Neuronal stem cell (in vitro differentiated cells): ENCODE results near the gene IGSF10.

Experiments used
- DNase-seq: peaks from one replicate; pipeline ENCODE4 v3.0.0-alpha.2; 2013; ENCODE audit warnings: low spot score
- H2AFZ ChIP-seq: one replicate; pipeline ENCODE4 v1.6.1; 2013; ENCODE audit warnings: mild to moderate bottlenecking, low read length, inconsistent platforms
- H2AK5ac ChIP-seq: 2 replicates; pipeline ENCODE4 v1.6.1; 2013; ENCODE audit warnings: low read depth, mild to moderate bottlenecking, inconsistent platforms, low read length, moderate library complexity, mixed read lengths
- H2BK120ac ChIP-seq: 2 replicates; pipeline ENCODE4 v1.6.1; 2013; ENCODE audit warnings: low read depth, mild to moderate bottlenecking, inconsistent platforms, low read length, moderate library complexity, mixed read lengths
- H2BK12ac ChIP-seq: one replicate; pipeline ENCODE4 v1.6.1; 2013; ENCODE audit warnings: low read length, inconsistent platforms
- H2BK15ac ChIP-seq: 2 replicates; pipeline ENCODE4 v1.6.1; 2013; ENCODE audit warnings: mild to moderate bottlenecking, low read length, inconsistent platforms, mixed read lengths
- H2BK5ac ChIP-seq: one replicate; pipeline ENCODE4 v1.6.1; 2013; ENCODE audit warnings: inconsistent platforms, mild to moderate bottlenecking, low read length, moderate library complexity
- H3K14ac ChIP-seq: one replicate; pipeline ENCODE4 v1.6.1; 2013; ENCODE audit warnings: low read length, inconsistent platforms
- H3K18ac ChIP-seq: 2 replicates; pipeline ENCODE4 v1.6.1; 2013; ENCODE audit warnings: low read length, inconsistent platforms
- H3K23ac ChIP-seq: 2 replicates; pipeline ENCODE4 v1.6.1; 2013; ENCODE audit warnings: low read depth, mild to moderate bottlenecking, mixed read lengths, low read length, inconsistent platforms; ENCODE audit not compliant: poor library complexity
- H3K27ac ChIP-seq: replicated peaks from 3 replicates; pipeline ENCODE4 v1.5.1; 2013; ENCODE audit warnings: low read length, inconsistent platforms
- H3K27me3 ChIP-seq, 3 experiments: 2 replicates each; pipeline ENCODE4 v1.6.1; 2013; ENCODE audit warnings: low read length in 3 of 3, mild to moderate bottlenecking in 2 of 3, inconsistent platforms in 1 of 3, low read depth in 1 of 3, mixed read lengths in 1 of 3, moderate library complexity in 1 of 3; ENCODE audit not compliant: control insufficient read depth in 3 of 3, insufficient read depth in 3 of 3
- H3K36me3 ChIP-seq, 2 donors: replicated peaks in 1 of 2; 2 replicates each; pipeline ENCODE4 v1.6.1; 2013; ENCODE audit warnings: low read length in 2 of 2; ENCODE audit not compliant: control insufficient read depth in 2 of 2, insufficient read depth in 2 of 2
- H3K4ac ChIP-seq: 2 replicates; pipeline ENCODE4 v1.6.1; 2013; ENCODE audit warnings: inconsistent platforms, mild to moderate bottlenecking, low read length, moderate library complexity
- H3K4me1 ChIP-seq, 2 donors: 1 replicate in 1 of 2; 2 replicates in 1 of 2; pipeline ENCODE4 v1.6.1; 2013; ENCODE audit warnings: low read length in 2 of 2, low read depth in 1 of 2; ENCODE audit not compliant: control insufficient read depth in 2 of 2, insufficient read depth in 1 of 2
- H3K4me2 ChIP-seq: one replicate; pipeline ENCODE4 v1.6.1; 2013; ENCODE audit warnings: mild to moderate bottlenecking, low read length, inconsistent platforms; ENCODE audit not compliant: insufficient read depth, poor library complexity, severe bottlenecking
- H3K4me3 ChIP-seq, 2 donors: 2 replicates each; pipeline ENCODE4 v1.5.1; 2013; ENCODE audit warnings: low read length in 2 of 2, mild to moderate bottlenecking in 2 of 2, inconsistent platforms in 1 of 2, moderate library complexity in 1 of 2
- H3K79me1 ChIP-seq: one replicate; pipeline ENCODE4 v1.6.1; 2013; ENCODE audit warnings: low read depth, mild to moderate bottlenecking, inconsistent platforms, low read length, moderate library complexity
- H3K9ac ChIP-seq: one replicate; pipeline ENCODE4 v1.6.1; 2013; ENCODE audit warnings: mild to moderate bottlenecking, low read depth, low read length, inconsistent platforms; ENCODE audit not compliant: poor library complexity
- H3K9me3 ChIP-seq, 2 donors: replicated peaks in 1 of 2; 2 replicates each; pipeline versions ENCODE3 to v1.6.1; 2013; ENCODE audit warnings: low read length in 2 of 2, mild to moderate bottlenecking in 2 of 2, inconsistent platforms in 1 of 2, low read depth in 1 of 2, mixed read lengths in 1 of 2, moderate library complexity in 1 of 2; ENCODE audit not compliant: control insufficient read depth in 2 of 2, insufficient read depth in 1 of 2
- H4K8ac ChIP-seq: one replicate; pipeline ENCODE4 v1.6.1; 2013; ENCODE audit warnings: low read depth, mild to moderate bottlenecking, inconsistent platforms, low read length, moderate library complexity
- H4K91ac ChIP-seq: one replicate; pipeline ENCODE4 v1.6.1; 2013; ENCODE audit warnings: low read length, low read depth, mild to moderate bottlenecking, inconsistent platforms; ENCODE audit not compliant: poor library complexity
- WGBS, 2 donors: extraction: QIAGEN DNeasy Blood & Tissue Kit; methylation state at CpG; one replicate each; pipeline ENCODE4 v1.1.7; 2013; ENCODE audit warnings: missing lambda C conversion rate in 2 of 2, mixed read lengths in 1 of 2; ENCODE audit not compliant: insufficient read length in 2 of 2, insufficient replicate concordance in 1 of 2; ENCODE audit errors: extremely low coverage in 2 of 2; 5-methylcytosine and 5-hydroxymethylcytosine counted together

IGSF10 gene

DNA sequence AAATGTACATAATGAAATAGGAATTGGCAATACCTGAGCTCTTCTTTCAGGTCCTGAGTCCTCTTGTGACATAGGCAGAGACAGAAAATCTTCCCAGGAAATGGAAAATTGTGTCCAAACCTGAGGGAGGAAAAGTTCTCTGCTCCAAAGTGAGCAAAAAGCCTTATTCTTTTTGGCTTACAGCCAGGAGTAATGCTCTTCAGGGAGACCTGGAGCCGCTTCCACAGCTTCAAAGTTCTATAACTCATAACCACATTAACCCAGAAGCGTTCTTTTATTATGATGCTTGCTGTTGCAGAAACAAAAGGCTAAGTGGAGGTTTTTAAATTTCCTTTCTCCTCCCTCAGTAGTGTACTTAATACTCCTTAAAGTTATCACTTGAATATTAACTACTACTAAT is 633 bp downstream of the IGSF10 start:
- Histone ChIP-seq H2BK12ac (no peak overlapping the region), H3K9ac (no peak overlapping the region), H2AFZ (no peak overlapping the region), H3K4me2 (no peak overlapping the region), H3K18ac (no peak overlapping the region), H2AK5ac (no peak overlapping the region), H2BK5ac (no peak overlapping the region), H4K91ac (no peak overlapping the region), H2BK15ac (no peak overlapping the region), H3K79me1 (no peaks in the 10 kb centered on the region), H3K14ac (no peak overlapping the region), H3K9me3 (no peaks in the 10 kb centered on the region), H4K8ac (no peak overlapping the region), H3K4ac (no peak overlapping the region), H3K4me1 (no peaks in the 10 kb centered on the region), H3K23ac (no peak overlapping the region), H2BK120ac (no peak overlapping the region), H3K4me3 (no peak overlapping the region), H3K27ac (no peak overlapping the region), H3K27me3 (peaks cover 0 to 51% (median 5%) of the 10 kb centered on the region in 3 experiments), H3K36me3 (no peaks in the 10 kb centered on the region)
- no CpG with 5 or more reads among the region's 2 CpGs for WGBS, 2 donors
- DNase-seq = no peak

GRCh38 chr3:151459358-151459757 is 1.5 kb downstream of the IGSF10 start:
- Histone ChIP-seq H2BK120ac (no peak overlapping the region), H3K4me2 (no peak overlapping the region), H3K36me3 (no peaks in the 10 kb centered on the region), H3K4ac (no peak overlapping the region), H2BK5ac (no peak overlapping the region), H2BK12ac (no peak overlapping the region), H2BK15ac (no peak overlapping the region), H3K14ac (no peak overlapping the region), H3K23ac (no peak overlapping the region), H3K4me1 (no peaks in the 10 kb centered on the region), H2AFZ (no peak overlapping the region), H3K27ac (no peak overlapping the region), H3K9ac (no peak overlapping the region), H4K8ac (no peak overlapping the region), H3K79me1 (no peaks in the 10 kb centered on the region), H3K4me3 (no peak overlapping the region), H4K91ac (no peak overlapping the region), H3K18ac (no peak overlapping the region), H3K9me3 (no peaks in the 10 kb centered on the region), H3K27me3 (peaks cover 0 to 44% (median 5%) of the 10 kb centered on the region in 3 experiments), H2AK5ac (no peak overlapping the region)
- DNase-seq = no peak
- WGBS, 2 donors = no CpG with 5 or more reads among the region's 3 CpGs

GRCh38 chr3:151456065-151456464 is 4.8 kb downstream of the IGSF10 start:
- no peak overlapping the region for H2BK12ac ChIP-seq
- no peak overlapping the region for H2BK120ac ChIP-seq
- H4K91ac ChIP-seq = no peak overlapping the region
- H3K18ac ChIP-seq = no peak overlapping the region
- H3K4me2 ChIP-seq = no peak overlapping the region
- H3K36me3 ChIP-seq = no peaks in the 10 kb centered on the region
- peaks cover 0 to 23% (median 3%) of the 10 kb centered on the region in 3 experiments for H3K27me3 ChIP-seq
- H2AK5ac ChIP-seq = no peak overlapping the region
- no peak overlapping the region for H3K4me3 ChIP-seq
- WGBS, 2 donors = no CpG with 5 or more reads among the region's 3 CpGs
- H3K27ac ChIP-seq = no peak overlapping the region
- no peak overlapping the region for H3K23ac ChIP-seq
- no peak overlapping the region for H3K14ac ChIP-seq
- no peak overlapping the region for H2AFZ ChIP-seq
- H4K8ac ChIP-seq = no peak overlapping the region
- no peak overlapping the region for H3K4ac ChIP-seq
- H3K4me1 ChIP-seq = no peaks in the 10 kb centered on the region
- H3K9me3 ChIP-seq = no peaks in the 10 kb centered on the region
- H2BK15ac ChIP-seq = no peak overlapping the region
- no peak overlapping the region for H3K9ac ChIP-seq
- DNase-seq = no peak
- no peaks in the 10 kb centered on the region for H3K79me1 ChIP-seq
- no peak overlapping the region for H2BK5ac ChIP-seq

- H2AFZ ChIP-seq = no peak overlapping the region
- no peak overlapping the region for H3K4me2 ChIP-seq
- H3K23ac ChIP-seq = no peak overlapping the region
- H3K4me1 ChIP-seq = no peaks in the 10 kb centered on the region
- no peak overlapping the region for H4K8ac ChIP-seq
- no peak overlapping the region for H3K4me3 ChIP-seq
- no peaks in the 10 kb centered on the region for H3K9me3 ChIP-seq
- no peak overlapping the region for H2AK5ac ChIP-seq
- WGBS, 2 donors = no CpG with 5 or more reads among the region's 2 CpGs
- H3K14ac ChIP-seq = no peak overlapping the region
- H2BK12ac ChIP-seq = no peak overlapping the region
- H2BK15ac ChIP-seq = no peak overlapping the region
- H2BK120ac ChIP-seq = no peak overlapping the region
- H3K36me3 ChIP-seq = no peaks in the 10 kb centered on the region
- H3K9ac ChIP-seq = no peak overlapping the region
- no peak overlapping the region for H2BK5ac ChIP-seq
- H3K4ac ChIP-seq = no peak overlapping the region
- no peak overlapping the region for H3K27ac ChIP-seq
- DNase-seq = no peak
- no peaks in the 10 kb centered on the region for H3K27me3 ChIP-seq
- H3K79me1 ChIP-seq = no peaks in the 10 kb centered on the region
- H3K18ac ChIP-seq = no peak overlapping the region
- H4K91ac ChIP-seq = no peak overlapping the region
Observed at GRCh38 chr3:151452841-151453240, 8.0 kb downstream of the IGSF10 start.
